Muscle of back (tissue), 13 donors: ENCODE results near the gene NIPAL3. TPM values are rescaled to one million over a fixed set of nuclear protein-coding genes. Genes with fewer than 3 reads are reported as not detected.
A peak's percentile ranks its signal among the peaks of the same experiment; 100 is the strongest.

Experiments used
- DNase-seq, 3 donors: peaks; one replicate each; pipeline versions ENCODE4 v3.0.0 to v3.0.0-alpha.2; 2013
- long read RNA-seq, 9 donors: transcript quantifications; one replicate each; lab custom pipeline, GENCODE V29; 2026
- polyA plus RNA-seq, 10 donors: library from polyadenylated mRNA; unstranded; fragments of 120-200 nt; gene quantifications; one replicate each; pipeline ENCODE4 v1.2.1, GENCODE V29; 2013; ENCODE audit not compliant: insufficient read length in 10 of 10

NIPAL3 gene
- 1 to 10 TPM; 3.4 to 6.1 (median 4.4) TPM for polyA plus RNA-seq
- long read RNA-seq, donor 1: 0 reads
- long read RNA-seq, donor 2, partial matches to known transcripts: 0 of 2 reads
- long read RNA-seq, donor 2, other reads (novel, unspliced or antisense): 0 of 2 reads
- long read RNA-seq, donor 3: 0 reads
- long read RNA-seq, donor 4, partial matches to known transcripts: 0 of 2 reads
- long read RNA-seq, donor 4, other reads (novel, unspliced or antisense): 0 of 2 reads
- long read RNA-seq, donor 5, partial matches to known transcripts: 0 of 1 reads
- long read RNA-seq, donor 5, other reads (novel, unspliced or antisense): 0 of 1 reads
- long read RNA-seq, donor 6, partial matches to known transcripts: 0 of 1 reads
- long read RNA-seq, donor 6, other reads (novel, unspliced or antisense): 0 of 1 reads
- long read RNA-seq, donor 7: 0 reads
- long read RNA-seq, donor 8: 0 reads
- long read RNA-seq, donor 9: 0 reads

DNA sequence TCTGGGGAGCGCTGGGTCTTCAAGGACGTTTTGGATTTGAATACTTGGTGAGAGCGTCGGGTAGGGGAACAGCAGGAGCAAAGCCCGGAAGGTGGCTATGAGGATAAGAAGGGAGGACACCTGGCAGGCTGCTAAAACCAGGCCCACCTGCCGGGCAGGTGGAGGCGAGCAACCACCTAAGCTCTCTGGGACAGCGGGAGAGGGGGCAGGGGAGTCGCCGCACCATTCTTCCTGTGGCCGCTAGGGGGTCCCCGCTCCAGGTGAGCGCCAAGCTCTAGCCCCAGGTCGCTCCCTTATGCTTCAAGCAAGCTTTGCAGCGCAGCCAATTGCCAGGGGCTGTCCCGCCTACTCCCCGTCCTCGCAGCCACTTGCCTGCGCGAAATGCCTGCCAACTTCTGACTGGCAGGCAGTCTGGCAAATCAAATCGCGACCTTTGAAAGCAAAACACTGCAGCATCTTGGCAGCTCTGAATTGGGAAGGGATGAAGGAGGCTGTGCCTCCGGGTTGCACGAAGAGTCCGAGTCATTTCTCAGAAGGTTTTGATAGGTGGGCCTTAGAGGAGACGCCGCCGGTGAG, at the start of gene NIPAL3:
NIPAL3 (plus strand) TSS at position 469 of the 576 bp plus-strand sequence. CDS start 3,746 bp downstream, outside the sequence.
- DNase-seq: peak; percentile 99 to 100 (median 100)

DNA sequence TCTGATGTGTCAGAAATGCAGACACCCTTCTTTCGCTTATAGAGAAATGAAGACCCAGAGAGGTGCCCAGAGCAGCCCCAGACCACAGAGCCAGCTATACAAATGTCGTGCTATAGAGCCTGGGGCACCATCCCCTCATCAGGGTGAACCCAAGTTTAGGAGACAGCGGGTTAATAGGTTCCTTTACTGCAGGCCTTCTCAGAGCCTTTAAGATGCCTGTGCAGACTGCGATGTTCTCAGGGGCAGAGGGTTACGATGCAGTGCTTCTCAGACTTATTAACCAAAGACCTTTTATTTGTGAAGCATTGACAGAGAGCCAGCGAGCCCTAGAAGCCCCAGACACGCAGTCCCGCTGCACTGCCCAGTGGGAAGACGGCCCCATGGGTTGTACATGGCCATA, 48.9 kb upstream of the NIPAL3 start:
- no peak for DNase-seq

DNA sequence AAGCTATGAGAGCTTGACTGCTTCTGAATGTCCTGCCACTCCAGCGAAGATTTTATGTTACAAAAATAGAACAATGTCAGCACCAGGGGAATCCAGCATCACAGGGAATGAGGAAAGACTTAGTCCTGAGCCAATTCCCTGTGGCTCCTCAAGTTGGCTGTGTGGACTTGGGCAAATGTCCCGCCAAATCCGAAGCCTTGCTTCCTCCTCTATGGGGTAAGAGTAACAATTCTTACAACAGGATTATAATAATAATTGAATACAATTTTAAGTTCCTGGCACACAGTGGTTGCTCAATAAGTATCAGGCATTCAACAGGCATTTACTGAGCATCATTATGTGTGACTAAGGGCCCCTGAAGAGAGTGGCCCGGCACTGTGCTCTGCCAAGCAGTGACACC, 46.4 kb upstream of the NIPAL3 start:
- DNase-seq: no peak

DNA sequence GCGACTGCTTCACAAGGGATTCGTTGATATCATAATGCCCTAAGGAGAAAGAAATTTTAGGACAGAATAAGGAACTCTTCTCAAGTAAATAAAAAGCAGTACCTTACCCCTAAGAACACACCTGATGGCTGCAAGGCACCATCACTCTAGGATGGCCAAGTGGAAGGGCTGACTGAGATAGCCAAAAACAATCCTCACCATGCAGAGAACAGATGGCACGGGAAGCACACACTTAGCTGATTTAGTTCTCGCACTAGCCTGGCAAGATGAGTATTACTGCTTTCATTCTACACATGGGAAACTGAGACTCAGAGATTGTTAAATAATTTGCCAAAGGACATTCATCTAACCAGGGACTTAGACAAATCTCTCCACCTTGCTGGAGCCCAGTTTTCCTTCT, 45.8 kb upstream of the NIPAL3 start:
- no peak for DNase-seq

DNA sequence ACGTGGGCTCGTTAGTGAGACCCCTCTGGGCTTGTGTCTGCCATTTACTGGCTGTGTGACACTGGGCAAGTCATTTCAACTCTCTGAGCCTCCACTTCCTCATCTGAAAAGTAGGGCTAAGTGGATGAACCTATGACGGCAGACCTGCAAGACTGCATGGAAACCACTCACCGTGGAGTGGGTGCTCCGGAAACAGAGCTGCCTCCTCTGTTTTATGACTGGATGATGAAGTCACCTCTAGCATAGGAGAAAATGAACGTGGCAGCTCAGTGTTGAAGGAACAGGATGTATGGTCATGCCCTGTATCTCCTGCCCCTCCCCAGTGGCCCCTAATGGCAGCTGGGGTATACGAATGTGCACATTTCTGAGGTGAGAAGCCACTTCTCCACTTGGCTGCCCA, 42.6 kb upstream of the NIPAL3 start:
- DNase-seq: no peak

DNA sequence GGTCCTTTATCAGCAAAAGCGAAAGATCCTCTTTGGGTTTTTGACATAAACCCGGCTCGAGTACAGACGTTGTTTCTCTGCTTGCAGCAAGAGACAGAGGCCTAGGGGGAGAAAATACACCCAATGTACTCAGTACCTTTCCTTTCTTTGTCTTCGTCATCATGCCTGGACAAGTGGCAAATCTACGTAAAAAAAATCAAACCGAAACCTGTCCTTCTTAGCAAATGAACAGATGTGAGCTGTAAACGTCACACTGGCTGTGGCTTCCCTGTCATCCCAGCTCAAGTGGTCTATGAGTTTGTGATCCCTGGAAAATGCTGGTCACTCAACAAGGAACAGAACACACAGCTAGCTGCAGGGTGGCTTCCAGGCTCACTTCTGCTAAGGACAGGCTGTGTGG, 41.9 kb upstream of the NIPAL3 start:
- no peak for DNase-seq

DNA sequence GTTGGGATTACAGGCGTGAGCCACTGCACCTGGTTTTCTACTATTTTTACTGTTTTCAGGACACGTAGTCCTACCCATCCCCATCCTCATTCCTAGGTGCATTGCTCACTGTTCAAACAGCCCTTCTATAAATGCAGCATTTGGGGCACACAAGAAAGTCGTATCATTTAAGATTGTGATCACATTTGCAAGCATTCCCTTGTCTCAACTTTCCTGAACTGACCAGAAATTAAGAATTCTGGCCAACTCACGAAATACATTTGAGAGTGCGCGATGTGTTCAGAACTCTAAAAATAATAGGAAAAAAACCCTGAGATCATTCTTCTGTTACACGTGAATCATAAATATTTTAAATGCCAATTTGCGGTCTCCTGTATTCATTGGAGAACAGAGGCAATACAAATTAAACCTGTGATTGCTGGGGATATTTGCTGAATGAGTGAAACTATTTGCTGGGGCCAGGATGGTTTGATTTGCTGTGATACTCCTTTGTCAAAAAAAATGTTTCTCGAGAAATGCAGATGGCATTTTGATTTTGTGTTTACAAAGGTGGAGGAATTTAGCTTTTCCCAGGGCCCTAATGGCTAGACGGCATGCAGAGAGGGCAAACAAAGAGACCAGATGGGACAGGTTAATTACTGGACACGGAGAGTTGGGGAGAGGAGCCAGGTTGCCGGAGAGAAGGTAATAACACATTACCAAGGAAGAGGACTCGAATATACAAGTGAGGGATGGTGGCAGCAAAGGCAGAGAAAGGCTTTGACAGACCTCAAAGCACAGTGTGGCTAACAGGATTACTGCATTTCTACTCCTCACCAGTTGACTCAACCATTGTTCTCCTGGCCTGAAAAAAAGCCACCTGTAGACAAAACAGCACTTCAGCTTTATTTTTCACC, 40.5 kb upstream of the NIPAL3 start:
- DNase-seq: no peak

DNA sequence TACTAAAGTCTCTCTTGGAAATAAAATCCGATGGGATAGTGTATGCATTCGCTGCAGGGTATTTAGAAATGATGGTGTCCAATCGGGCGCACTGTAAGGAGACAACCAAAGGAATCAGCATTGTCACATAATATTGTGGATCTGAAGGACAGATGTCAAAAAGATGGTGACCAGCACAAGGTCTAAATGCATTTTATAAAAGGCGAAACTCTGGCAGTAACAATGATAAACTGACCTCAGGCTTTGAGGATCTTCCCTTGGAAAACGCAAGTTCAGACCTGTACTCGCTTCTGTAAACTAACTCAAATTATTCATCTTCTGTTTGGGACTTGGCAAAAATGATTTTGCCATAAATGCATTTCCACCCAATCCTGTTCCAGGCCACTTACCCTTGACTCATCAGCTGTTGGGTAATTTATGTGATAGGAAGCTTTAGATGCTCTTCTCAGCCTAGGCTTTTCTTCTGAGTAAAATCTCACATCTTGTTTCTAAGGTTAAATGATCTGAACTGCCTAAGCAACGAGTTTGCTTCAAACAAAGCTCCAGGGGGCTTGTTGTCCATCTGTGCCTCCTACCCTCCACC, 35.8 kb upstream of the NIPAL3 start:
- no peak for DNase-seq

DNA sequence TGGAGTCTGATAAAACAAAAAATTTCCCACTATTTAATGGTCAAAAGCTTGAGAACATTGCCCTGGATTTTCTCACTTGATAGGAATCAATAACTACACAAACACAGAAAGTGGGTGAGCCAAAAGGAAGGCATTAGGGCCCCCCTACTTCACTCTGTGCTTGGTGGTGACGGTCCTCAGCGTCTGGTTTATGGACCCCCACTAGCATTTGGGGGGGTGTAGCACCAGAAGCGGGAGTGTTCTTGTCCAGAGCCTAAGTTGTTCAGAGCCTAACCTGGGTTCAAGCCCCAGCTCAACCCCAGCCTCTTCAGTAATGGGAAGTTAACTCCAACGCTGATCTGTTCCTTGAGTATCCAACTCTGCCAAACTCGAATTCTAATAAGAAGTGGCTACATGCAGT, 35.1 kb upstream of the NIPAL3 start:
- no peak for DNase-seq

DNA sequence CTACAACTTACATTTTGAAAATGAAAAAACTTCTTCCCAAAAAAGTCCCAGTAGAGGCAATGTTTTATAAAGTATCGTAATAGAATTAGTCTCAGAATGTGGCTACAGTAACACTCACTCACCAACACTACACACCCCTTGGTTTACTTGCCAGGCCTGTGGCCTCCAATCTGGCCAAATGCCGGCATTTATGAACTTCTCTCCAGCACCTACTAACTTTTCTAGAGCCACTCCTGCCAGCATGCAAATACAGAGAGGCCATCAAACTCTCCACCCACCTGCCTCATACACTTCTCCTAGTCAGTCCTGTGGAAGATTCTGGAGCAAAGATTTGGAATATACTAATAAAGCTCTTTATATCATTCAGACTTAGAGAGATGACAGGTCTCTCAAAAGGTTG, 34.3 kb upstream of the NIPAL3 start:
- no peak for DNase-seq

DNA sequence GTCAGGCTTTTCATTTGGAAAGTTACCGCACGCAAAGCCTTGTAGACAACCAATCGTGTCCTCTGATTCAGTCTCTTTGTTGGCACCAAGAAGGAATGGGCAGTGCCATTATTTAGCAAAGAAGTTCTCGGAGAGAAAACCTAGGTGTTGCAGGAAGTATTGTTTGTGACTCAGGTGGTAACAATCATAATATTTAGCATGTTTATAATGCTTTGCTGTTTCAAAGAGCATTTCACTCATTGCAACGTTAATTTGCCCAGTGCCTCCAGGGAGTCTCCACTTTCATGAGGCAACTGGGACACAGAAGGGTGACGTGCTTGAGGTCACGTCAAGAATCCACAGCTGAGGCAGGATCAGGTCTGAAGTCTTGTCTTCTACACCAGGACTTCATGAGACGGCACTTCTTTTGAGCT, 33.4 kb upstream of the NIPAL3 start:
- no peak for DNase-seq

DNA sequence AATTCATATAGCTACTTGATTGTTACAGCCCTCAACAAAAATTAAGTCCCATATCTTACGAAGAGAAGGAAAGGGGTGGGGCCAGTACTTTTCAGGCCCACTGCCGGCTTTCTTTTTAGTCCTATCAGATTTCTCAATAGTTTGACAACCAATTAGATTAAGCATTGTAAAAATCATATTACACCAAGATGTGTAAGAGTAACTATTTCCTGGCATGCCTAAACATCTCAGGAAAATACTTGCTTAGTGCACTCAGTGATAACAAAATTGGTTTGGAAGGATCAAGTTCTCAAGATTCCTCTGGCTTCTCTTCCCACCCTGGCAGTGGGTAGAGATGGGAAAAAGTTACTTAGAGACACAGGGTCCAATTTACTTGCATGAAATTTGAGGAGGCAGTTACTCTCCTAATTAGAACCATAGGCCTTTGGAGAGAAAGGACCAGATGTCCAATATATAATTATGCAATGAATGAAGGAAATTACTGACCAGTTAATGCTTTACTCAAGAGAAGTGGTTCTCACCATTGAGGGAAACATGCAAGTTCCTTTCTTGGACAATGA, 32.1 kb upstream of the NIPAL3 start:
- DNase-seq: no peak

DNA sequence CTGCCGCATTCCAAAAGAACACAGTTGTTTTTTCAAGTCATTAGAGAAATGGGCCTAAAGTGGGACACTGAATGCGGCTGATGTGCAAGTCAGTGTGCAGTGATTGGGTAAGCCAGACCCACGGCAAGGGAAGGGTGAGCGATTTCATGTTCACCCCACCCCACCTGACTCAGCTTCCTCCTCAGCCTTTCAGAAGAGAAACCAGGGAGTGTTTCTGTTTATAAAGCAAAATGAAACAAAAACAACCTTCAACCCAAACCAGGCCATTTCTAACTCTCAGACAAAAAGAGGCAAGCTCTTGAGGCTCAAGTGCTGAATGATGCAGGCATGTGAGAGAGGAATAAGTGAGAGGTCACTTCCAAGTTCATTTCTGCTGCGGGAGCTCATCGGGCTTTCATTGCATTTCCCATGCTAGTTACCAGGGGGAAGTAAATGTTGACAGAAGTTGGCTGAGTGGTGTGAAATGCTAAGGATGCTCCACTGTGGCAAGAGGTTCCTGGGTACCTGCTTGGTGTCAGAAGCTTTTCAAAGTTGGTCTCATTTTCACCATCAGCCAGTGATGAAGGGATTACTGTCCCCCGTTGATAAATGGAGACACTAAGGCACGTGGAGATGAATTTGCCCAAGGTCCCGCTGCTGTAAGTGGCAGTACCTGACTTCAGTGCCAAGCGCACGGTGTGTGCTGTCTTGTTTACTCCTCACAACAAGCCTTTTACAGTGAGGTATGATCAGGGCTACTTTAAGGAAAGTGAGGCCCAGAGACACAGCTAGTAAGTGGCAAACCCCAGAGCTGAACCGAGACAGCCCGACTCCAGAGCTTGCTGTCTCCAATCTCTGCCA, 31.1 kb upstream of the NIPAL3 start:
- no peak for DNase-seq

DNA sequence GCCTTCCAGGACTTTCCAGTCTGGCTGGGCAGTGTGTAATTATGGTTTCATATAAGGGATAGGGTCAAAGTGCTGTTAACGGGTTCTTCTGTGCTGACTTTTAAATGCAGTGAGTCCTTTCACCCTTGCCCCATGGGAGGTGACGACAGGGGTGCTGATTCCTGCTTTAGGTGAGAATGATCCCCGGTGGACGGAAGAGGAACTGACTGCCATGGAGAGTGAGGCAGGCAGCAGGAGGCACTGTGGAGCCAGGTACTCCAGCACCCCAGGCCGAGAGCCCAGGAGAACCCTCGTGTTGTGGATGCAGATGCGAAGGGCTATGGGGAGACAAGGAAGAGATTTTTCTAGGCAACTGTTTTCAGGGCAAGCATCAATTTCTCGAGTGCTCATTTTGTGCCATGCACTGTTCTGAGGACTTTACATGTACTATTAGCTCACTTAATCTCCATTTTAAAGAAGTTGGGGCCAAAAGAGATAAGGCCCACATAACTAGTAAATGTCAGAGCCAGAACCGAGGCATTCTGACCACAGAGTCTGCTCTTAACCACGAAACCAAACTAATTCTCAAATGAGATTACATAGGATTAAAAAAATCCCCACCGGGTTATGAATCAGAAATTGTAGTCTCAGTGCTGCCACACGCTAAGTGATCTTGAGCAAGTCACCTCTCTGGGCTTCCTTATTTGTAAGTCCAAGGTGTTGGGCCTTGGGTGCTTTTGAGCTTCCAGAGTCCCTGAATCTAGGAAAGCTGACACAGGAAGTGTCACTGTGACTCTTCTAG, 30.3 kb upstream of the NIPAL3 start:
- no peak for DNase-seq

DNA sequence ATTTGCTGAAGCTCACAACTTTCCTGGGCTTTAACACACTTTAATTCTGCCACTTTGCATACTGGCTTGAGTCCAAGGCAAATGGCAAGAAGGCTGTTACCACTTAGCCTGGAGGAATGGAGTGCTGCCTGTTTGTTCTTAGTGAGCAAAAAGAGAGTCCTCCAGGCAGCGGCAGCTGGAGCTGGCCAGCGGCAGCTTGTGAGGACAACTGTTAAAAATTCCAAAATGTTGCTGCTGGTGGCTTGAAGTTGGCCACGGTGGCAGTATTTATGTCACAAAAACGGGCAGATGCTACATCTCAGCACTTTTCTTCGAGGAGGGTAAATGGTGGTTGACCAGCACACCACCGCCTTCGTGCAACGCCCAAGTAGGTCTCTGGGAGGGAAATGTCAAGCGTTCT, 29.4 kb upstream of the NIPAL3 start:
- DNase-seq: no peak

DNA sequence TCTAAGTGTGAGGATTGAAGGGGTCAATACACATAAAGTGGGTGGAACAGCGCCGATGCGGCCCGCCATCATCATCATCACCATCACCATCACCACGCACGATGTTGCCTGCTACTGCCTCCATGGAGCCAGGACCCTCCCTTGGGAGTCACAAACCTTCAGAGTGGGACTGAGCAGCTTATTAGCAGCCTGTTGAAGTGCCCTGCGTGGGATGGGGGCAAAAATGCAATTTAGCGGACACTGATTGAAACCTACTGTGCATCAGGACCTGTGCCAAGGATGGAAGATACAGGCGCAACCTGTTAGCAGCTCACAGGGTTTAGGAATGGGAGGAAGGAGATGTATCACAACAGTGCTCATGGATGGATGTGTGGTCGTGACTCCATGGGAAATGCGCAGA, 28.7 kb upstream of the NIPAL3 start:
- no peak for DNase-seq

DNA sequence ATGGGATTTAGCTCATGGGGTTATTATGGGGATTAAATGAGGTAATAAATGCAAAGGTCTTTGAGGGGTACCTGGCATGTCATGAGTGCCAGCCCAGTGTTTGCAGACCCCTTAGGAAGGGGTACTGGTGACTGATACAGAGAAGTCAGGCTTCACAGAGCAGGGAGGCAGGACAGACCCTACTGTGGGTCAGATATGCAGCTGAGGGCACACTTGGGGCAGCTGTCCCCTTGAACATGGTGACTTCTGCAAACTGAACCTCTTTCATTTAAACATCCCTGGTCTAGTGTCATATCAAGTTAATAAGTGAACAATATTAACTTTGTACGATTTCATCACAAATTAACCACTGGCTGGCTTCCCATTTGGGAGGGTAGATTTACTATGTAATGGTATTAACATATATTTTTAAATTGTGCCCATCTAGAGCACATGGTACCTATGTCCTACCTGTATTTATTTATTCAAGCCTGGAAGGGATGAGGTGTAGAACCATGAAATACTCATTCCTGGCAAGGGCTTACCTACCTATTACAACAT, 27.9 kb upstream of the NIPAL3 start:
- DNase-seq: no peak

DNA sequence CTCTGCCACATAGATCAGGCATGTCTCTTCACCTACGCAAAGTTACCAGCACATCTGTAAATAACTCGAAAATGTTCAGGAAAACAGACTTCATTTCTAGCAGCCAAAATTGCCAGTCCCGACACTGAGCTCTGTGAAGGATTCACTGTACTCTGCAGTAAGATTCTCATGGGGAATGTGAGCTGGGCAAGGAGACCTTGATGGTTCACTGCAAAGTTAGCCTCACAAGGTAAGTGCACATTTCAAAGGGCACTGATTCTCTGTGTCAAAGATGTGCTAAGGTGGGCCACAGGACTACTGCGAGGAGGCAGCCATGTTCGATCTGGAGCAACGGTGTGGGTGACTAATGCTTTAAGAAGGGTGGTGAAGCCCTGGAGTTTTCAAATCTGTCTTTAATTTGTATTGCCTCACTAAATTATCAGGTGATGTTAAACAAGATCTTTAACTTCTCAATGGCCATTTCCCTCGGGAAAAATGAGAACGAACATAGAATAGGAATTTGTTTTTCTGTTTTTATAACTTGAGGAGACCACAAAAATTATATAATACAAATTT, 27.2 kb upstream of the NIPAL3 start:
- no peak for DNase-seq

DNA sequence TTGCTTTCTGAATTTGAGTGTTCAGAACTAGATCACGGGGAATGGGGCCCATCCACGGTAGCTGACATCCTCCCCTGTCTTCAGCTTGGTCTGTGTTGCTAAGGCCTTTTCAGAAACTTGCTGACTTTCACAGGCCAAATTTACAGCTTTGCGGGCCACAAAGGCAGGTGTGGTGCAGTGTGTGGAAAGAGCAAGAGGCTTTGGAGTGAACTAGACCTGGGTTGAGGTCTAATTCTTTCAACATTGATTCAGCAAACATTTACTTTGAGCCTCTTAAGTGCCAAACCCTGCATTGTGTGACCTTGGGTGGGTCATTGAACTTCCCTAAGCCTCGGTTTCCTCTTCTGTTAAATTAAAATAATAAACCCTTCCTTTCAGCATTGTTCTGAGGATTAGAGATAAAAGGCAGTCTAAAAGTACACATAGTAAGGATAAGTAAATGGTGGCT, 26.3 kb upstream of the NIPAL3 start:
- DNase-seq: no peak
